ENCODE measurements around the gene RFLNA. TPM values are rescaled to one million over a fixed set of nuclear protein-coding genes. Genes with fewer than 3 reads are reported as not detected.

Gene RFLNA
- total and polyA plus RNA-seq, 2 of the 4 experiments (the other 2 are of a cell fraction) = not detected

- Histone ChIP-seq H2BK5ac (ENCODE audit: low read depth, low read length, poor library complexity, severe bottlenecking) (no peak overlapping the region), H2AK5ac (ENCODE audit: low read depth, low read length) (no peak overlapping the region), H2BK120ac (ENCODE audit: low read depth, low read length) (no peak overlapping the region), H4K8ac (ENCODE audit: low read depth in 2 of 2, low read length in 2 of 2) (no peak overlapping the region), H2BK20ac (ENCODE audit: low read depth, low read length) (no peak overlapping the region), H3K4ac (ENCODE audit: low read depth, low read length) (no peak overlapping the region), H3K23ac (ENCODE audit: low read depth, low read length) (no peak overlapping the region), H3K18ac (ENCODE audit: low read depth, low read length) (no peak overlapping the region), H3K56ac (ENCODE audit: extremely low read depth, insufficient read depth, low read length) (no peak overlapping the region), H3K4me3 (ENCODE audit: insufficient read depth, low read depth, low read length) (no peak overlapping the region), H4K5ac (ENCODE audit: low read depth, low read length) (no peak overlapping the region), H3K4me1 (ENCODE audit: control insufficient read depth, insufficient read depth, low read length) (peaks cover 1% of the 10 kb centered on the region; the same call in 1 of the 2 replicates), H4K20me1 (ENCODE audit: insufficient read depth, low read length) (no peaks in the 10 kb centered on the region), H3K27ac (ENCODE audit: insufficient read depth, low read length) (no peak overlapping the region), H3K9me1 (ENCODE audit: insufficient read depth, low read length) (no peaks in the 10 kb centered on the region), H3K36me3 (ENCODE audit: control insufficient read depth, insufficient read depth, low read length) (no peaks in the 10 kb centered on the region), H2BK15ac (ENCODE audit: low read depth, low read length) (no peak overlapping the region), H2AFZ (replicated peaks; ENCODE audit: low read length, poor library complexity) (no peak overlapping the region), H3K4me2 (ENCODE audit: low read depth, low read length) (no peak overlapping the region), H3K14ac (replicated peaks; ENCODE audit: low read depth, low read length) (no peak overlapping the region), H3K9me3 (ENCODE audit: control insufficient read depth, insufficient read depth, low read length) (peaks cover 2% of the 10 kb centered on the region; the same call in 1 of the 2 replicates), H4K91ac (ENCODE audit: insufficient read depth, low read depth, low read length) (no peak overlapping the region), H3K9ac (ENCODE audit: low read depth, low read length) (no peak overlapping the region), H3K27me3 (ENCODE audit: control insufficient read depth, insufficient read depth, low read length) (peaks cover 63% of the 10 kb centered on the region), H3K79me1 (ENCODE audit: low read depth in 1 of 2, low read length in 2 of 2) (no peaks in the 10 kb centered on the region), H2AK9ac (replicated peaks; ENCODE audit: low read depth, low read length, poor library complexity) (no peak overlapping the region)
- ChIA-PET POLR2A (ENCODE audit: unreplicated experiment) (no interaction called here), CTCF (interaction anchor here (0.7 kb wide), 1 partner anchor 19 kb away, joined by 3 read pairs; no protein-coding TSS in a partner anchor)
- dilution Hi-C loops (cut with HindIII; ENCODE audit: low sequenced_read_pairs, unreplicated experiment) = no loop called here
- no peak for ATAC-seq (ENCODE audit: low read depth)
- in situ Hi-C loops (cut with MboI; ENCODE audit: low sequenced_read_pairs) = no loop called here
- no peak for DNase-seq
- no peak for TF ChIP-seq CHD1 (IDR thresholded peaks at IDR 0.05; ENCODE audit: low read depth, low read length)
- no peak for TF ChIP-seq SMC3 (IDR thresholded peaks at IDR 0.05; ENCODE audit: low read depth, low read length)
- TF ChIP-seq BHLHE40 (IDR thresholded peaks at IDR 0.05; ENCODE audit: low read depth, low read length) = no peak
- no peak for TF ChIP-seq CEBPB (IDR thresholded peaks at IDR 0.05; ENCODE audit: low read depth, low read length)
- no peak for TF ChIP-seq POLR2A (IDR thresholded peaks at IDR 0.05; ENCODE audit: low read depth, low read length)
- TF ChIP-seq RAD21 (IDR thresholded peaks at IDR 0.05; ENCODE audit: low read length) = no peak
- no peak for TF ChIP-seq RFX5 (IDR thresholded peaks at IDR 0.05; ENCODE audit: low read depth, low read length)
- no peak for TF ChIP-seq MAFK (IDR thresholded peaks at IDR 0.05; ENCODE audit: low read depth, low read length)
- TF ChIP-seq ELK1 (IDR thresholded peaks at IDR 0.05; ENCODE audit: borderline replicate concordance, low read depth, low read length) = no peak
- no peak for TF ChIP-seq NFE2L2 (IDR thresholded peaks at IDR 0.05; ENCODE audit: low read depth, low read length)
- no peak for TF ChIP-seq USF2 (IDR thresholded peaks at IDR 0.05; ENCODE audit: low read depth, low read length)
- intact Hi-C loops (cut with micrococcal nuclease) = no loop called here
- BruUV-seq (replicated peaks) = no TSS peak
- no CpG with 5 or more reads among the region's 10 CpGs for WGBS, 2 experiments (ENCODE audit: extremely low coverage in 2 of 2, insufficient read length in 1 of 2)
Observed at GRCh38 chr12:124298685-124299410, 4.0 kb downstream of the RFLNA start.

Data from IMR-90 (cell line).